ENCODE data around the gene NPW.

GRCh38 chr16:1974157-1975070, 45.2 kb upstream of the NPW start:
- TF ChIP-seq POLR2A (IDR thresholded peaks at IDR 0.05) (no peak), EP300 (IDR thresholded peaks at IDR 0.05) (no peak), POLR2AphosphoS5 (IDR thresholded peaks at IDR 0.05) (no peak)

All from stomach (tissue), 4 donors.